Peyer's patch (tissue), 4 donors: ENCODE results near the gene CEL.

Experiments
- CTCF ChIP-seq, 6 experiments: fragments of 450-650 bp in 4 of 6; fragments of 200-600 bp in 2 of 6; sonication (generic) in 1 of 6; IDR thresholded peaks; one replicate each; pipeline ENCODE4 v1.5.1; 2017 to 2019; ENCODE audit warnings: antibody characterized with exemption in 6 of 6, mild to moderate bottlenecking in 3 of 6, moderate library complexity in 1 of 6
- POLR2A ChIP-seq, 2 donors: fragments of 450-650 bp; IDR thresholded peaks; one replicate each; pipeline ENCODE4 v1.5.1; 2017; ENCODE audit warnings: antibody characterized with exemption in 2 of 2, mild to moderate bottlenecking in 2 of 2, moderate library complexity in 2 of 2

DNA sequence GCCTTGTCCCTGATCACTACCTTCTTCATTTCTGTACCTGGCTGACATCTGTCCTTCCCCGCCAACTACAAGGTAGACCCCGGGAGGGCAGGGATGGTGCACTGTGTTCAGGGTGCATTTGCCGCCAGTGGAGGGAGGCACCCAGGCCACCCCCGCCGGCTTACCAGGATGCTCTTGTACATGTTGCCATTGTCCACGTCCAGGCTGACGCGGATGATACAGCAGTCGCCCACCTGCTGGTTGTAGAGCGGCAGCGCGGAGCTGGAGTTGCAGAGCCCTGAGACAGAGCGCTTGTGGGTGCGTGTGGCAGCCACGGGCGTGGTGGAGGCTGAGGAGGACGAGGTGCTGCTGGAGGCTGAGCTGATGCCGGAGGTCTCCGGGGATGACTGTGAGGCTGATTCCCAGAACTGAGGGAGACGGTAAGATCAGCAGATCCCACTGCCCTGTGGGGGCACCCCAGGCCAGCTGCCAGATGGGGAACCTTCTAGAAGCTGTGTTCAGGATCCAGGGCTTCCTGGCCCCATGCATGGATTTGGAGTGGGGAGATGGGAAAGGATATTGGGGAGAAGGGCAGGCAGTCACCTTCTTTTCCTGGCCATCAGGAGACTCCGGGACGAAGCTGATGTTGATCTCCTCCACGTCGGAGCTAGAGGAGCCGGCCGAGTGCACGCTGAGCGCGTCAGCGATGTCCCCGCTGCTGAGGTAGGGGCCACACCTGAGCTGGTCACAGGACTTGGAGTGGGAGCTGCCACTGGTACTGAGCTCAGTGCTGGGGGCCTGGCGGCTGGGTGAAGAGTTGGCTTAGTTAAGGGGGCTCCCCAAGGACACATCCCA, 39.8 kb downstream of the CEL start:
- TF ChIP-seq POLR2A (IDR thresholded peaks at IDR 0.05) (no peak), CTCF (IDR thresholded peaks at IDR 0.05) (no peak)
